ENCODE results near the gene CCK.

The CCK gene

DNA sequence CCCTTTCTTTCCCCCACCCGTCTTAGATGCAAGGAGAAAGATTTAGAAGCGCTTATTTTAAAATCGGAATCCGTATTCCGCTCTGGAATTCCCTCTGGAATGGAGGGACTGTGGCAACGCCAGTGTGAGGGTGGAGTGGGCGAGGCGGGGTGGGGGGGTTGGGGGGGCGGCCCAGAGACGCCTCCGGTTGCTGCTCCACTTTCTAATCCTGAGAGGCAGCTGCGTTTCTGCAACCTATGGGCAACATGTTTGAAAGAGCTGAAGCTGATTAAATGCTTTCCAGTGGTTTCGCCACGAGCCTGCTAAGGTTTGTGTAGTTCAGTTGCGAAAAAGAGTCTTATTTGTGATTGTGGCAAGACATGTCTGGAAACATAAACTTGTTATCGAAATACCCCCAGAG lies at the start of gene CCK:
Gene CCK (minus strand): TSS at position 101 of the 400 bp plus-strand sequence. CDS start 2,555 bp downstream, outside the sequence.
- no peak within 1 kb of the TSS for H3K27ac ChIP-seq (ENCODE audit: low read depth, low read length)
- peak within 1 kb of the TSS in 1 of 2 donors; percentile 52 for H3K4me3 ChIP-seq (ENCODE audit: low read depth in 1 of 2, low read length in 2 of 2)
- H3K4me1 ChIP-seq (ENCODE audit: insufficient read depth, low read length): peaks cover 14% of the 10 kb centered on the region
- H3K9me3 ChIP-seq (ENCODE audit: low read length): no peaks in the 10 kb centered on the region
- H3K9ac ChIP-seq (ENCODE audit: low read length): no peak within 1 kb of the TSS
- no peaks in the 10 kb centered on the region for H3K36me3 ChIP-seq (ENCODE audit: insufficient read depth, low read length)
- H3K27me3 ChIP-seq (ENCODE audit: control insufficient read depth in 1 of 2, insufficient read depth in 2 of 2, low read length in 2 of 2): peaks cover 29 to 43% of the 10 kb centered on the region in 2 donors

GRCh38 chr3:42314411-42314810 lies 48.4 kb upstream of the CCK start:
- Histone ChIP-seq H3K4me1 (ENCODE audit: insufficient read depth, low read length) (no peaks in the 10 kb centered on the region), H3K4me3 (ENCODE audit: low read depth in 1 of 2, low read length in 2 of 2) (no peak overlapping the region), H3K27me3 (ENCODE audit: control insufficient read depth in 1 of 2, insufficient read depth in 2 of 2, low read length in 2 of 2) (no peaks in the 10 kb centered on the region), H3K36me3 (ENCODE audit: insufficient read depth, low read length) (no peaks in the 10 kb centered on the region), H3K9me3 (ENCODE audit: low read length) (no peaks in the 10 kb centered on the region), H3K27ac (ENCODE audit: low read depth, low read length) (no peak overlapping the region), H3K9ac (ENCODE audit: low read length) (no peak overlapping the region)

- H3K9ac ChIP-seq (ENCODE audit: low read length): no peak overlapping the region
- no peaks in the 10 kb centered on the region for H3K27me3 ChIP-seq (ENCODE audit: control insufficient read depth in 1 of 2, insufficient read depth in 2 of 2, low read length in 2 of 2)
- H3K4me1 ChIP-seq (ENCODE audit: insufficient read depth, low read length): no peaks in the 10 kb centered on the region
- no peaks in the 10 kb centered on the region for H3K36me3 ChIP-seq (ENCODE audit: insufficient read depth, low read length)
- no peak overlapping the region for H3K27ac ChIP-seq (ENCODE audit: low read depth, low read length)
- no peak overlapping the region for H3K4me3 ChIP-seq (ENCODE audit: low read depth in 1 of 2, low read length in 2 of 2)
- no peaks in the 10 kb centered on the region for H3K9me3 ChIP-seq (ENCODE audit: low read length)
Observed at GRCh38 chr3:42308651-42309050, 42.7 kb upstream of the CCK start.

- Histone ChIP-seq H3K4me3 (ENCODE audit: low read depth in 1 of 2, low read length in 2 of 2) (no peak overlapping the region), H3K9me3 (ENCODE audit: low read length) (no peaks in the 10 kb centered on the region), H3K4me1 (ENCODE audit: insufficient read depth, low read length) (no peaks in the 10 kb centered on the region), H3K9ac (ENCODE audit: low read length) (no peak overlapping the region), H3K36me3 (ENCODE audit: insufficient read depth, low read length) (no peaks in the 10 kb centered on the region), H3K27me3 (ENCODE audit: control insufficient read depth in 1 of 2, insufficient read depth in 2 of 2, low read length in 2 of 2) (no peaks in the 10 kb centered on the region), H3K27ac (ENCODE audit: low read depth, low read length) (no peak overlapping the region)
Observed at GRCh38 chr3:42306499-42306898, 40.5 kb upstream of the CCK start.

GRCh38 chr3:42302924-42303634 lies 37.1 kb upstream of the CCK start:
- H3K4me1 ChIP-seq (ENCODE audit: insufficient read depth, low read length): no peaks in the 10 kb centered on the region
- H3K36me3 ChIP-seq (ENCODE audit: insufficient read depth, low read length): no peaks in the 10 kb centered on the region
- no peak overlapping the region for H3K9ac ChIP-seq (ENCODE audit: low read length)
- H3K27me3 ChIP-seq (ENCODE audit: control insufficient read depth in 1 of 2, insufficient read depth in 2 of 2, low read length in 2 of 2): no peaks in the 10 kb centered on the region
- H3K9me3 ChIP-seq (ENCODE audit: low read length): no peaks in the 10 kb centered on the region
- no peak overlapping the region for H3K4me3 ChIP-seq (ENCODE audit: low read depth in 1 of 2, low read length in 2 of 2)
- no peak overlapping the region for H3K27ac ChIP-seq (ENCODE audit: low read depth, low read length)

DNA sequence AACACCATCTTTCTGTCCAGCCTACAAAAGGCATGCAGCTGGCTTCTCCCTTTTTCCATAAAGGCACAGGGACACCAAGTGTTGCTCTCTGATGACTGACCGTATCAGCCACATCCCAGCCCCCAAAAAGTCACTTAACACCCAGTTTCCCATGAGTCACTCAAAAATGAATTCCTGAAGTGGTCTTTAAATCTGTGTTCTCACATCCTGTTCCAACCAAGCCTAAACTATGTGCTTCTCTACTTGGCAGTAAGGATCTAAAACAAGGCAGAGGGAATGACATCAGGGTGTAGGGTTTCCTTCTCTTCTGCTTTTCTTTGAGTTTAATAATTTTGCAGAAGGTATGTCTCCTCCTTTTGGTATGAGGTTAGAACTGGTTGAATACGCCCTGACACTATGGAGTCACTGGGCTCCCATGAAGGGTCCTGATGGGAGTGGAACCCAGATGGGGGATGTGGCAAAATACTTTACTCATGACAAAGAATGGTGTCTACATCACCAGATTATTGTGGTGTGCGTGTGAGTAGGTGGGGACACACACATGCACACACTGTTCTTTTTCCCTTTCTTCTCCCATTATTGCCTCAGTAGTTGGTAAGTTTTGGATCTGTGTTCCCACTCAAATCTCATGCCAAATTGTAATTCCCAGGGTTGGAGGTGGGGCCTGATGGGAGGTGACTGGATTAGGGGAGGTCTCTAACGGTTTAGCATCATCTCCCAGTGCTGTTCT lies 35.6 kb upstream of the CCK start:
- no peaks in the 10 kb centered on the region for H3K9me3 ChIP-seq (ENCODE audit: low read length)

GRCh38 chr3:42300778-42301177 lies 34.8 kb upstream of the CCK start:
- no peaks in the 10 kb centered on the region for H3K36me3 ChIP-seq (ENCODE audit: insufficient read depth, low read length)
- no peak overlapping the region for H3K9ac ChIP-seq (ENCODE audit: low read length)
- no peaks in the 10 kb centered on the region for H3K27me3 ChIP-seq (ENCODE audit: control insufficient read depth in 1 of 2, insufficient read depth in 2 of 2, low read length in 2 of 2)
- no peak overlapping the region for H3K27ac ChIP-seq (ENCODE audit: low read depth, low read length)
- no peak overlapping the region for H3K4me3 ChIP-seq (ENCODE audit: low read depth in 1 of 2, low read length in 2 of 2)
- H3K9me3 ChIP-seq (ENCODE audit: low read length): no peaks in the 10 kb centered on the region
- no peaks in the 10 kb centered on the region for H3K4me1 ChIP-seq (ENCODE audit: insufficient read depth, low read length)

More for the DNA sequence above, 35.6 kb upstream of the CCK start:
- Histone ChIP-seq H3K36me3 (ENCODE audit: insufficient read depth, low read length) (no peaks in the 10 kb centered on the region), H3K4me1 (ENCODE audit: insufficient read depth, low read length) (no peaks in the 10 kb centered on the region), H3K4me3 (ENCODE audit: low read depth in 1 of 2, low read length in 2 of 2) (no peak overlapping the region), H3K27me3 (ENCODE audit: control insufficient read depth in 1 of 2, insufficient read depth in 2 of 2, low read length in 2 of 2) (no peaks in the 10 kb centered on the region), H3K9ac (ENCODE audit: low read length) (no peak overlapping the region), H3K27ac (ENCODE audit: low read depth, low read length) (no peak overlapping the region)

- Histone ChIP-seq H3K4me3 (ENCODE audit: low read depth in 1 of 2, low read length in 2 of 2) (no peak overlapping the region), H3K9ac (ENCODE audit: low read length) (no peak overlapping the region), H3K9me3 (ENCODE audit: low read length) (no peaks in the 10 kb centered on the region), H3K27ac (ENCODE audit: low read depth, low read length) (no peak overlapping the region), H3K36me3 (ENCODE audit: insufficient read depth, low read length) (no peaks in the 10 kb centered on the region), H3K27me3 (ENCODE audit: control insufficient read depth in 1 of 2, insufficient read depth in 2 of 2, low read length in 2 of 2) (no peaks in the 10 kb centered on the region), H3K4me1 (ENCODE audit: insufficient read depth, low read length) (no peaks in the 10 kb centered on the region)
Observed at GRCh38 chr3:42300013-42300412, 34.0 kb upstream of the CCK start.

GRCh38 chr3:42298259-42298658 lies 32.3 kb upstream of the CCK start:
- no peak overlapping the region for H3K4me3 ChIP-seq (ENCODE audit: low read depth in 1 of 2, low read length in 2 of 2)

DNA sequence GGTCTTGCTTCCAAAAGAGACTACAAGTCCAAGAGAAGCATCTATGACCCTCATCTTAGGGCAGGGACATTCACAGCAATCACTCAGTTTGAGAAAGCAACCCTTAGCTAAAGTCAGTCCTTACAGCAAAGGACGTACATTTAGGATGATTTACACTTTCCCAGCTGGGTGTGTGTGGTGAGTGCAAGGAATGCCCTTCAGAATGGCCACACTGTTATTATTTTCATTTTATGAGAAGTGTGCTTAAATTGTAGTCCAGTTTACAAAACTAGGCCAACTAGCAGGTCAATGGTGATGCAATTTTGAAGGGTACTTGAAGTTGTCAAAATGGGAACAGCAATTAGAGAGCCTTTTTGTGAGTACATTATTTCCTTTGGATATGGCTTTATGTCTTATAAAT lies 26.0 kb upstream of the CCK start:
- Histone ChIP-seq H3K36me3 (ENCODE audit: insufficient read depth, low read length) (no peaks in the 10 kb centered on the region), H3K9me3 (ENCODE audit: low read length) (no peaks in the 10 kb centered on the region), H3K27ac (ENCODE audit: low read depth, low read length) (no peak overlapping the region), H3K9ac (ENCODE audit: low read length) (no peak overlapping the region), H3K27me3 (ENCODE audit: control insufficient read depth in 1 of 2, insufficient read depth in 2 of 2, low read length in 2 of 2) (no peaks in the 10 kb centered on the region), H3K4me3 (ENCODE audit: low read depth in 1 of 2, low read length in 2 of 2) (no peak overlapping the region), H3K4me1 (ENCODE audit: insufficient read depth, low read length) (no peaks in the 10 kb centered on the region)

More at GRCh38 chr3:42298259-42298658, 32.3 kb upstream of the CCK start:
- Histone ChIP-seq H3K4me1 (ENCODE audit: insufficient read depth, low read length) (no peaks in the 10 kb centered on the region), H3K9me3 (ENCODE audit: low read length) (no peaks in the 10 kb centered on the region), H3K27me3 (ENCODE audit: control insufficient read depth in 1 of 2, insufficient read depth in 2 of 2, low read length in 2 of 2) (no peaks in the 10 kb centered on the region), H3K9ac (ENCODE audit: low read length) (no peak overlapping the region), H3K27ac (ENCODE audit: low read depth, low read length) (no peak overlapping the region), H3K36me3 (ENCODE audit: insufficient read depth, low read length) (no peaks in the 10 kb centered on the region)

- H3K27ac ChIP-seq (ENCODE audit: low read depth, low read length): no peak overlapping the region
Observed at GRCh38 chr3:42290966-42291714, 25.2 kb upstream of the CCK start.

More at GRCh38 chr3:42290966-42291714, 25.2 kb upstream of the CCK start:
- no peak overlapping the region for H3K9ac ChIP-seq (ENCODE audit: low read length)
- no peaks in the 10 kb centered on the region for H3K9me3 ChIP-seq (ENCODE audit: low read length)
- H3K36me3 ChIP-seq (ENCODE audit: insufficient read depth, low read length): no peaks in the 10 kb centered on the region
- no peaks in the 10 kb centered on the region for H3K4me1 ChIP-seq (ENCODE audit: insufficient read depth, low read length)
- H3K27me3 ChIP-seq (ENCODE audit: control insufficient read depth in 1 of 2, insufficient read depth in 2 of 2, low read length in 2 of 2): no peaks in the 10 kb centered on the region
- no peak overlapping the region for H3K4me3 ChIP-seq (ENCODE audit: low read depth in 1 of 2, low read length in 2 of 2)
